ENCODE measurements around the gene OR2W1.
A peak's percentile ranks its signal among the peaks of the same experiment; 100 is the strongest.

The OR2W1 gene

GRCh38 chr6:29011276-29011734, 33.7 kb downstream of the OR2W1 start:
- Histone ChIP-seq H3F3A (ENCODE audit: insufficient read depth, low read length) (no peaks in the 10 kb centered on the region), H3K9me3 (replicated peaks; ENCODE audit: insufficient read depth, low read length) (no peaks in the 10 kb centered on the region), H3K4me3 (ENCODE audit: low read length) (peak overlapping the region; percentile 59), H3K27me3 (replicated peaks; ENCODE audit: insufficient read depth, low read length) (no peaks in the 10 kb centered on the region), H4K20me1 (ENCODE audit: insufficient read depth, low read length) (no peaks in the 10 kb centered on the region), H3K4me1 (ENCODE audit: low read length) (no peaks in the 10 kb centered on the region), H3K36me3 (replicated peaks; ENCODE audit: insufficient read depth, low read length) (no peaks in the 10 kb centered on the region), H3K9ac (ENCODE audit: low read length) (no peak overlapping the region), H3K27ac (ENCODE audit: low read length) (no peak overlapping the region), H3K9me2 (replicated peaks; ENCODE audit: insufficient read depth, low read length) (no peaks in the 10 kb centered on the region), H3K79me2 (ENCODE audit: low read length) (no peaks in the 10 kb centered on the region), H3K4me2 (ENCODE audit: low read depth, low read length) (peak overlapping the region; percentile 57), H2AFZ (ENCODE audit: low read length) (peak overlapping the region; percentile 82)
- TF ChIP-seq EZH2phosphoT487 (IDR thresholded peaks at IDR 0.05; ENCODE audit: low read length): no peak
- TF ChIP-seq EZH2 (optimal IDR thresholded peaks at IDR 0.05; ENCODE audit: low read depth, low read length): no peak
- no peak for TF ChIP-seq CTCF (IDR thresholded peaks at IDR 0.05; ENCODE audit: low read length)
- peak; percentile 36 for DNase-seq

DNA sequence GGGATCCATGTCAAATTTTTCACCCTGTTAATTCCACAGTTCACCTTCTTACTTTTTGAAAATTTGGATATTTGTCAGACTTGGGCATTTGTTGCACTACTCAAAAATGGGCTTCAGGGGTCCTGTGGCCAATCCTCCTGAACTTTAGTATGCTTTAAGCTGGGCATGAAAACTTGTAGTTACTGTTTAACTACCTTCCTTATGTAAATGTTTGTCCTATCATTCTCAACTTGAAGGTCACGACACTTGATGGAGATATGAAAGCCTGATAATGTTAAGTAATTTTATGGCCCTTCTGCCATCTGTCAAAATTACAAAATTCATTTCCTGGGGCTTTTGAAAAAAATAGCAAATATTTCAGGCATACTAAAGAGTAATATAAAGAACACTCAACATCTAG, 35.6 kb downstream of the OR2W1 start:
- Histone ChIP-seq H4K20me1 (ENCODE audit: insufficient read depth, low read length) (no peaks in the 10 kb centered on the region), H3K4me2 (ENCODE audit: low read depth, low read length) (no peak overlapping the region)
- no peak for TF ChIP-seq EZH2phosphoT487 (IDR thresholded peaks at IDR 0.05; ENCODE audit: low read length)
- TF ChIP-seq EZH2 (optimal IDR thresholded peaks at IDR 0.05; ENCODE audit: low read depth, low read length): no peak
- no peak for TF ChIP-seq CTCF (IDR thresholded peaks at IDR 0.05; ENCODE audit: low read length)

GRCh38 chr6:29008089-29008488, 36.9 kb downstream of the OR2W1 start:
- Histone ChIP-seq H3K9me3 (replicated peaks; ENCODE audit: insufficient read depth, low read length) (no peaks in the 10 kb centered on the region), H3K9ac (ENCODE audit: low read length) (no peak overlapping the region), H3K79me2 (ENCODE audit: low read length) (no peaks in the 10 kb centered on the region), H3K27ac (ENCODE audit: low read length) (no peak overlapping the region), H3K36me3 (replicated peaks; ENCODE audit: insufficient read depth, low read length) (no peaks in the 10 kb centered on the region), H3K4me1 (ENCODE audit: low read length) (no peaks in the 10 kb centered on the region), H3K4me3 (ENCODE audit: low read length) (no peak overlapping the region), H4K20me1 (ENCODE audit: insufficient read depth, low read length) (no peaks in the 10 kb centered on the region), H3K4me2 (ENCODE audit: low read depth, low read length) (no peak overlapping the region), H3K9me2 (replicated peaks; ENCODE audit: insufficient read depth, low read length) (no peaks in the 10 kb centered on the region), H3K27me3 (replicated peaks; ENCODE audit: insufficient read depth, low read length) (no peaks in the 10 kb centered on the region), H2AFZ (ENCODE audit: low read length) (no peak overlapping the region), H3F3A (ENCODE audit: insufficient read depth, low read length) (no peaks in the 10 kb centered on the region)
- no peak for TF ChIP-seq CTCF (IDR thresholded peaks at IDR 0.05; ENCODE audit: low read length)
- no peak for TF ChIP-seq EZH2phosphoT487 (IDR thresholded peaks at IDR 0.05; ENCODE audit: low read length)
- TF ChIP-seq EZH2 (optimal IDR thresholded peaks at IDR 0.05; ENCODE audit: low read depth, low read length): no peak
- no peak for DNase-seq

More for the DNA sequence above, 35.6 kb downstream of the OR2W1 start:
- H3K79me2 ChIP-seq (ENCODE audit: low read length): no peaks in the 10 kb centered on the region
- no peak overlapping the region for H3K27ac ChIP-seq (ENCODE audit: low read length)
- no peaks in the 10 kb centered on the region for H3K9me3 ChIP-seq (replicated peaks; ENCODE audit: insufficient read depth, low read length)
- no peaks in the 10 kb centered on the region for H3K4me1 ChIP-seq (ENCODE audit: low read length)
- H3K27me3 ChIP-seq (replicated peaks; ENCODE audit: insufficient read depth, low read length): no peaks in the 10 kb centered on the region
- no peak for DNase-seq
- H3K9me2 ChIP-seq (replicated peaks; ENCODE audit: insufficient read depth, low read length): no peaks in the 10 kb centered on the region
- no peaks in the 10 kb centered on the region for H3F3A ChIP-seq (ENCODE audit: insufficient read depth, low read length)
- H2AFZ ChIP-seq (ENCODE audit: low read length): no peak overlapping the region
- no peak overlapping the region for H3K4me3 ChIP-seq (ENCODE audit: low read length)
- no peaks in the 10 kb centered on the region for H3K36me3 ChIP-seq (replicated peaks; ENCODE audit: insufficient read depth, low read length)
- no peak overlapping the region for H3K9ac ChIP-seq (ENCODE audit: low read length)
